Sigmoid colon (tissue), 7 donors: ENCODE measurements around the gene NR1I2. TPM values are rescaled to one million over a fixed set of nuclear protein-coding genes. Genes with fewer than 3 reads are reported as not detected.

ENCODE experiments used
- DNase-seq: peaks from one replicate; pipeline ENCODE4 v3.0.0-alpha.2; 2019
- H3K27ac ChIP-seq, 4 donors: fragments of 200-600 bp; sonication (generic); one replicate each; pipeline ENCODE4 v1.5.1; 2016 to 2019; ENCODE audit warnings: mild to moderate bottlenecking in 1 of 4
- H3K27me3 ChIP-seq, 3 donors: fragments of 200-600 bp; sonication (generic); one replicate each; pipeline ENCODE4 v1.5.1; 2019; ENCODE audit warnings: mild to moderate bottlenecking in 1 of 3
- H3K36me3 ChIP-seq, 4 donors: fragments of 200-600 bp; sonication (generic); one replicate each; pipeline ENCODE4 v1.5.1; 2016 to 2019
- H3K4me1 ChIP-seq, 4 donors: fragments of 200-600 bp; sonication (generic); one replicate each; pipeline ENCODE4 v1.5.1; 2017 to 2019
- H3K4me3 ChIP-seq, 4 donors: fragments of 200-600 bp; sonication (generic); one replicate each; pipeline ENCODE4 v1.5.1; 2017 to 2019; ENCODE audit warnings: mild to moderate bottlenecking in 2 of 4, moderate library complexity in 1 of 4
- H3K9me3 ChIP-seq, 4 donors: fragments of 200-600 bp in 3 of 4; sonication (generic) in 3 of 4; one replicate each; pipeline versions ENCODE4 v1.5.1 to v1.6.1; 2013 to 2019
- CTCF ChIP-seq, 4 experiments: fragments of 450-650 bp in 3 of 4; fragments of 200-600 bp in 1 of 4; IDR thresholded peaks; one replicate each; pipeline ENCODE4 v1.5.1; 2016 to 2019; ENCODE audit warnings: antibody characterized with exemption in 4 of 4, mild to moderate bottlenecking in 3 of 4, moderate library complexity in 2 of 4
- EP300 ChIP-seq, 4 donors: sonication (generic); formaldehyde crosslinking; IDR thresholded peaks; one replicate each; pipeline ENCODE4 v1.6.1; 2017; ENCODE audit warnings: antibody characterized with exemption in 4 of 4
- POLR2A ChIP-seq, 2 donors: fragments of 450-650 bp; IDR thresholded peaks; one replicate each; pipeline ENCODE4 v1.6.1; 2016; ENCODE audit warnings: antibody characterized with exemption in 2 of 2, mild to moderate bottlenecking in 2 of 2, moderate library complexity in 2 of 2
- POLR2AphosphoS5 ChIP-seq, 4 donors: sonication (generic); formaldehyde crosslinking; IDR thresholded peaks; one replicate each; pipeline ENCODE4 v1.6.1; 2017; ENCODE audit warnings: antibody characterized with exemption in 4 of 4
- WGBS, 2 donors: extraction: QIAGEN DNeasy Blood & Tissue Kit; methylation state at CpG; one replicate each; pipeline ENCODE4 v1.1.7; 2013; 5-methylcytosine and 5-hydroxymethylcytosine counted together
- intact Hi-C: fragments of 100-400 bp; cut with DNase I; formaldehyde crosslinking; loops from one replicate; pipeline ENCODE4 v1.15.1; 2023
- polyA plus RNA-seq, 3 donors: library from polyadenylated mRNA; stranded (reverse); fragments of 200-250 nt; gene quantifications; one replicate each; pipeline ENCODE4 v1.2.3, GENCODE V29; 2013
- total RNA-seq, 4 donors: library from RNA; depleted of rRNA; stranded (reverse); fragments of >200 nt; gene quantifications; one replicate each; pipeline ENCODE4 v1.1.0, GENCODE V29; 2016
- donor health status: healthy with polysubstance abuse.
- donor health status: Bipolar disorder and iron deficiency.
- donor health status: healthy.

The NR1I2 gene
- total RNA-seq (1 to 10 TPM in 1 of 4 donors, under 1 TPM in 1, not detected in 2; 0.54 to 1.1 TPM), polyA plus RNA-seq (10 to 100 TPM; 33.6 to 50.6 (median 39.6) TPM)

- Histone ChIP-seq H3K4me1 (no peaks in the 10 kb centered on the region), H3K36me3 (no peaks in the 10 kb centered on the region), H3K9me3 (no peaks in the 10 kb centered on the region), H3K4me3 (no peak within 1 kb of the TSS), H3K27ac (no peak within 1 kb of the TSS), H3K27me3 (no peaks in the 10 kb centered on the region)
- no peak for DNase-seq
- intact Hi-C loops = no loop called here
- no peak for TF ChIP-seq POLR2A (IDR thresholded peaks at IDR 0.05)
- no peak for TF ChIP-seq EP300 (IDR thresholded peaks at IDR 0.05)
- TF ChIP-seq CTCF (IDR thresholded peaks at IDR 0.05) = no peak
- no peak for TF ChIP-seq POLR2AphosphoS5 (IDR thresholded peaks at IDR 0.05)
- 25 to 73% methylated on average over 10 of the region's 10 CpGs for WGBS, 2 donors
Measured at GRCh38 chr3:119781330-119782198, at the start of gene NR1I2. Gene NR1I2, plus strand, starts transcription at chr3:119782101.

GRCh38 chr3:119733812-119734211, 48.1 kb upstream of the NR1I2 start:
- 88 to 93% methylated on average over 5 of the region's 5 CpGs for WGBS, 2 donors
- Histone ChIP-seq H3K4me3 (no peak overlapping the region), H3K27ac (no peak overlapping the region), H3K36me3 (no peaks in the 10 kb centered on the region), H3K27me3 (no peaks in the 10 kb centered on the region), H3K9me3 (no peaks in the 10 kb centered on the region), H3K4me1 (no peaks in the 10 kb centered on the region)
- DNase-seq = no peak
- intact Hi-C loops = no loop called here
- TF ChIP-seq POLR2A (IDR thresholded peaks at IDR 0.05) = no peak
- TF ChIP-seq CTCF (IDR thresholded peaks at IDR 0.05) = no peak
- TF ChIP-seq POLR2AphosphoS5 (IDR thresholded peaks at IDR 0.05) = no peak
- TF ChIP-seq EP300 (IDR thresholded peaks at IDR 0.05) = no peak

GRCh38 chr3:119738741-119739140, 43.2 kb upstream of the NR1I2 start:
- Histone ChIP-seq H3K4me3 (no peak overlapping the region), H3K4me1 (no peaks in the 10 kb centered on the region), H3K9me3 (no peaks in the 10 kb centered on the region), H3K27me3 (no peaks in the 10 kb centered on the region), H3K27ac (no peak overlapping the region), H3K36me3 (no peaks in the 10 kb centered on the region)
- TF ChIP-seq POLR2AphosphoS5 (IDR thresholded peaks at IDR 0.05) = no peak
- no peak for TF ChIP-seq EP300 (IDR thresholded peaks at IDR 0.05)
- TF ChIP-seq POLR2A (IDR thresholded peaks at IDR 0.05) = no peak
- no peak for TF ChIP-seq CTCF (IDR thresholded peaks at IDR 0.05)
- intact Hi-C loops = no loop called here
- DNase-seq = no peak

- TF ChIP-seq POLR2A (IDR thresholded peaks at IDR 0.05) = no peak
- no peak for TF ChIP-seq CTCF (IDR thresholded peaks at IDR 0.05)
- TF ChIP-seq EP300 (IDR thresholded peaks at IDR 0.05) = no peak
- TF ChIP-seq POLR2AphosphoS5 (IDR thresholded peaks at IDR 0.05) = no peak
- H3K4me1 ChIP-seq = no peaks in the 10 kb centered on the region
- no peak overlapping the region for H3K4me3 ChIP-seq
- 80 to 82% methylated on average over 5 of the region's 5 CpGs for WGBS, 2 donors
- H3K27ac ChIP-seq = no peak overlapping the region
- H3K36me3 ChIP-seq = peaks cover 0 to 3% (median 0%) of the 10 kb centered on the region in 4 donors
- H3K27me3 ChIP-seq = no peaks in the 10 kb centered on the region
- H3K9me3 ChIP-seq = no peaks in the 10 kb centered on the region
- intact Hi-C loops = no loop called here
- no peak for DNase-seq
Measured at GRCh38 chr3:119741657-119742590, 40.0 kb upstream of the NR1I2 start.
